ENCODE data around the gene ZNF200.

Gene ZNF200

DNA sequence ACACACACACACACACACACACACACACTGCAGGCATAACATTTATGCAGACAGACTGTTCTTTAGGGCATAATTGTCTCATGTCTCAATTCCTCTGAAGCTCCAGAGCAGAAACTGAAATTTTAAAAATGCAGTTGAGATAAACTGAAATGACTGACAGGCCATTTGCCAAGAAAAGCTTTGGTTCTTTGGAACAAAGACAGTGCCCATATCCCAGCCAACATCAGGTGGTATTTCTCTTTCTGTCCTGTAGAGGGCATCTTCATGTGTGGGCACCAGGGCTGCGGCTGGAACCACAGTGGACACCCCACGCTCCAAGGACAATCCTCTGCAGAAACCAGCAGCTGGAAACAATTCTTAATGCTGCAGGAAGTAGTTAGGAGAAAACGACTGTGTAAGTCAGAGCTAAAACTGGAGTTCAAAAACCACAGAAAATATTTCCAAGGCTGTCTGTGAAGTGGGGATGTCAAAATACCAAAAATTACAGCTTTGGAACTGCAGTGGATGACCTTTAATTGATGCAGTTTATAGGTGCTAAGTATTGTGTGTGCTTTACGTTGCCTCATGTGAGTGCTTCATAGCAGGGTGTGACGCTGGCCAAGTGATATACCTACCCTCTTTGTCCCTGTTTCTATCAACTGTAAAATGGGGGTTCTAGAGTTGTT is 32.0 kb upstream of the ZNF200 start:
- no peak overlapping the region for H3K14ac ChIP-seq (ENCODE audit: low read length)
- H2AK5ac ChIP-seq (ENCODE audit: low read length) = no peak overlapping the region
- H2BK5ac ChIP-seq (ENCODE audit: low read depth, low read length, poor library complexity) = no peak overlapping the region
- H4K8ac ChIP-seq (ENCODE audit: low read depth, low read length) = no peak overlapping the region
- H3K23ac ChIP-seq (ENCODE audit: low read length) = no peak overlapping the region
- no peak overlapping the region for H3K4me2 ChIP-seq (ENCODE audit: low read length)
- H3K18ac ChIP-seq (ENCODE audit: low read length) = no peak overlapping the region
- no peaks in the 10 kb centered on the region for H3K79me2 ChIP-seq (ENCODE audit: control insufficient read depth, insufficient read depth, low read length, poor library complexity)
- no peaks in the 10 kb centered on the region for H3K4me1 ChIP-seq (ENCODE audit: control insufficient read depth in 1 of 2, insufficient read depth in 2 of 2, low read length in 2 of 2)
- no peak overlapping the region for H3K9ac ChIP-seq (ENCODE audit: low read length)
- H3K9me3 ChIP-seq (ENCODE audit: insufficient read depth, low read depth, low read length) = peaks cover 22% of the 10 kb centered on the region
- H3K27ac ChIP-seq (ENCODE audit: low read depth, low read length) = no peak overlapping the region
- H3K4me3 ChIP-seq (ENCODE audit: low read depth, low read length) = no peak overlapping the region
- DNase-seq = peak in 1 of 2 donors; percentile 16
- no peak overlapping the region for H4K91ac ChIP-seq (ENCODE audit: low read depth, low read length)
- no peak overlapping the region for H3K4ac ChIP-seq (ENCODE audit: low read depth, low read length)
- WGBS (ENCODE audit: extremely low coverage, insufficient coverage, insufficient read length) = no CpG with 5 or more reads among the region's 5 CpGs
- no peaks in the 10 kb centered on the region for H3K36me3 ChIP-seq (ENCODE audit: control insufficient read depth in 1 of 2, insufficient read depth in 2 of 2, low read length in 2 of 2)
- peaks cover 5% of the 10 kb centered on the region for H3K27me3 ChIP-seq (ENCODE audit: insufficient read depth, low read length)
- H2BK120ac ChIP-seq (ENCODE audit: insufficient read depth, low read length, poor library complexity) = no peak overlapping the region
- no peaks in the 10 kb centered on the region for H3K79me1 ChIP-seq (ENCODE audit: low read length)
- H2AFZ ChIP-seq (ENCODE audit: insufficient read depth, low read length, poor library complexity) = no peak overlapping the region
- no peak overlapping the region for H2BK12ac ChIP-seq (ENCODE audit: low read length)
- no peak overlapping the region for H4K12ac ChIP-seq (ENCODE audit: low read depth, low read length)

DNA sequence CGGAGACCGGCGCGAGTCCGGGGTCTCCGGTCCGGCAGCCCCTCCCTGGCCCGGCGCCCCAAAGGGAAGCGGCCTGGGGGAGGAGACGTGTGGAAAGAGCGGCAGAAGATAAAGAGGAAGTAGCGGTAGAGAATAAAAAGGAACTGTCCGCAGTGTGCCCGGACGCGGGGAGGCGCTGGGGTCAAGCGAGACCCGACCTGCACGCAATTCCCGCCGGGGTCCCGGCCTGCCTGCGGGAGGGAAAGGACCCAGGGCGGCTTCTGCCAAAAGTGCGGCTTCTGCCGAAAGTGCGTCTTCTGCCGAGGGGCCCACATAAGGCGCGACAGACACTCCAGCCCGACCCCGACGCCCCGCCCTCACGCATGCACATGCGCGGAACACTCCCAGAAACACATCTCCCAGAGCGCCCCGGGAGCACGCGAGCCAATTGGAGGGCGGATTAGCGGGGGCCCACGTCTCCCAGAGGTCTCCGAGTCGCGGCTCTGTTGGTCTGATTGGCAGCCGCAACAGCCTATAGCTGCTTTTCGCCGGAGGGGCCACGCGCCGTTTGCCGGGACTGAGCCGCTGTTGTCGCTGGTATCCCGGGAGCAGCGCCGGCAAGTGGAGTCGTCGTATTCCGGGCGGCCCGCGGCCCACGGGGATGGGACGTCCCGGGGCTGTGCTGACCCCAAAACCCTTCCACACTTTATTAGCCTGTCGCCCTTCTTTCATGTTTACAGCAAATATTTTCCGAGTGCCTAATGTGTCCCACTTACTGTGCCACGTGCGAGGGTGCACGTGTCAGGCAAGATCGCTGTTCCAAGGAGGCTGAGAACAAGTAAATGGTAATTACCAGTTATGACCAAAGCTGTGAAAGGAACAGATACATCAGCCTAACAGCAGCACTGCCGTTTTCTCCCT is 29.4 kb upstream of the ZNF200 start:
- H3K79me1 ChIP-seq (ENCODE audit: low read length) = no peaks in the 10 kb centered on the region
- no peak overlapping the region for H2BK12ac ChIP-seq (ENCODE audit: low read length)
- peak overlapping the region; percentile 70 for H3K4me2 ChIP-seq (ENCODE audit: low read length)
- peaks cover 20% of the 10 kb centered on the region for H3K9me3 ChIP-seq (ENCODE audit: insufficient read depth, low read depth, low read length)
- H4K12ac ChIP-seq (ENCODE audit: low read depth, low read length) = no peak overlapping the region
- no peak overlapping the region for H3K4ac ChIP-seq (ENCODE audit: low read depth, low read length)
- H4K91ac ChIP-seq (ENCODE audit: low read depth, low read length) = peak overlapping the region; percentile 11
- peak; percentile 97 to 98 for DNase-seq
- no peak overlapping the region for H3K27ac ChIP-seq (ENCODE audit: low read depth, low read length)
- H3K27me3 ChIP-seq (ENCODE audit: insufficient read depth, low read length) = peaks cover 5% of the 10 kb centered on the region
- H3K9ac ChIP-seq (ENCODE audit: low read length) = peak overlapping the region; percentile 54
- no peak overlapping the region for H2BK5ac ChIP-seq (ENCODE audit: low read depth, low read length, poor library complexity)
- no peak overlapping the region for H2AK5ac ChIP-seq (ENCODE audit: low read length)
- no peak overlapping the region for H3K14ac ChIP-seq (ENCODE audit: low read length)
- H3K18ac ChIP-seq (ENCODE audit: low read length) = no peak overlapping the region
- H2AFZ ChIP-seq (ENCODE audit: insufficient read depth, low read length, poor library complexity) = peak overlapping the region; percentile 44
- peak overlapping the region; percentile 61 for H4K8ac ChIP-seq (ENCODE audit: low read depth, low read length)
- H3K4me1 ChIP-seq (ENCODE audit: control insufficient read depth in 1 of 2, insufficient read depth in 2 of 2, low read length in 2 of 2) = no peaks in the 10 kb centered on the region
- no CpG with 5 or more reads among the region's 77 CpGs for WGBS (ENCODE audit: extremely low coverage, insufficient coverage, insufficient read length)
- no peaks in the 10 kb centered on the region for H3K36me3 ChIP-seq (ENCODE audit: control insufficient read depth in 1 of 2, insufficient read depth in 2 of 2, low read length in 2 of 2)
- no peak overlapping the region for H2BK120ac ChIP-seq (ENCODE audit: insufficient read depth, low read length, poor library complexity)
- H3K79me2 ChIP-seq (ENCODE audit: control insufficient read depth, insufficient read depth, low read length, poor library complexity) = no peaks in the 10 kb centered on the region
- H3K4me3 ChIP-seq (ENCODE audit: low read depth, low read length) = peak overlapping the region; percentile 71
- H3K23ac ChIP-seq (ENCODE audit: low read length) = no peak overlapping the region

DNA sequence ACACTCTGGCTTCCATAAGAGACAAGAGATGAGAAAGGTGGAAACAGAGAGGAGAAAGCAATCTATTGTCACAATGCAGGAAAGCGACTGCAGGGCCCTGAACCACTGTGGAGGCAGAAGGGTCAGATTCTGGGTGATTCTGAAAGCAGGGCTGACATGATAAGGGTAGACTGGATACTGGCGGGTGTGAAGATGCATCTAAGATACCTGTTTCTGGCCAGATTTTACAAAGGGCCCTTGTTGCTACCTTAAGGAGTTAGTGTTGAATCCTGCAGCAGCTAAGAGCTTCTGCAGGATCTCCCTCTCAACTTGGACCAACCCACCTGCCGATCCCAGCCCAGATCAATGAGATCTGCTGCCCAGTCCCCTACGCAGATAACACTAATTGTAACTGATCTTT is 27.6 kb upstream of the ZNF200 start:
- Histone ChIP-seq H3K27ac (ENCODE audit: low read depth, low read length) (no peak overlapping the region), H3K4ac (ENCODE audit: low read depth, low read length) (no peak overlapping the region), H4K8ac (ENCODE audit: low read depth, low read length) (no peak overlapping the region)

DNA sequence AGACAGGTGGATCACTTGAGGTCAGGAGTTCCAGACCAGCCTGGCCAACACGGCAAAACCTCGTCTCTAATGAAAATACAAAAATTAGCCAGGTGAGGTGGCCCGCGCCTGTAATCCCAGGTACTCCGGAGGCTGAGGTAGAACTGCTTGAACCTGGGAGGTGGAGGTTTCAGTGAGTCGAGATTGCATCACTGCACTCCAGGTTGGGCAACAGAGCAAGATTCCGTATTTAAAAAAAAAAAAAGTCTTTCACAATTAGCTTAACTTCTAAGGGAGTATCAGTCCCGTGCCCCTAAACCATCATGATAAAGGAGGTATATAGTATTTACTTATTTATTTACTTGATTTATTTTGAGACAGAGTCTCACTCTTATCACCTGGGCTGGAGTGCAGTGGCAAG is 24.9 kb upstream of the ZNF200 start:
- no peaks in the 10 kb centered on the region for H3K79me1 ChIP-seq (ENCODE audit: low read length)
- peaks cover 34% of the 10 kb centered on the region for H3K9me3 ChIP-seq (ENCODE audit: insufficient read depth, low read depth, low read length)
- DNase-seq = peak in 1 of 2 donors; percentile 47
- no peak overlapping the region for H3K27ac ChIP-seq (ENCODE audit: low read depth, low read length)
- peaks cover 5% of the 10 kb centered on the region for H3K27me3 ChIP-seq (ENCODE audit: insufficient read depth, low read length)
- H2BK12ac ChIP-seq (ENCODE audit: low read length) = no peak overlapping the region
- no peak overlapping the region for H3K4me2 ChIP-seq (ENCODE audit: low read length)
- H2BK120ac ChIP-seq (ENCODE audit: insufficient read depth, low read length, poor library complexity) = no peak overlapping the region
- no peak overlapping the region for H3K4ac ChIP-seq (ENCODE audit: low read depth, low read length)
- no peak overlapping the region for H3K23ac ChIP-seq (ENCODE audit: low read length)
- no peak overlapping the region for H2BK5ac ChIP-seq (ENCODE audit: low read depth, low read length, poor library complexity)
- no peak overlapping the region for H4K12ac ChIP-seq (ENCODE audit: low read depth, low read length)
- no peaks in the 10 kb centered on the region for H3K36me3 ChIP-seq (ENCODE audit: control insufficient read depth in 1 of 2, insufficient read depth in 2 of 2, low read length in 2 of 2)
- no peak overlapping the region for H2AFZ ChIP-seq (ENCODE audit: insufficient read depth, low read length, poor library complexity)
- no CpG with 5 or more reads among the region's 8 CpGs for WGBS (ENCODE audit: extremely low coverage, insufficient coverage, insufficient read length)
- no peak overlapping the region for H4K8ac ChIP-seq (ENCODE audit: low read depth, low read length)
- H3K9ac ChIP-seq (ENCODE audit: low read length) = no peak overlapping the region
- no peak overlapping the region for H3K18ac ChIP-seq (ENCODE audit: low read length)
- H2AK5ac ChIP-seq (ENCODE audit: low read length) = no peak overlapping the region
- no peak overlapping the region for H4K91ac ChIP-seq (ENCODE audit: low read depth, low read length)
- no peaks in the 10 kb centered on the region for H3K4me1 ChIP-seq (ENCODE audit: control insufficient read depth in 1 of 2, insufficient read depth in 2 of 2, low read length in 2 of 2)
- H3K14ac ChIP-seq (ENCODE audit: low read length) = no peak overlapping the region
- no peak overlapping the region for H3K4me3 ChIP-seq (ENCODE audit: low read depth, low read length)
- H3K79me2 ChIP-seq (ENCODE audit: control insufficient read depth, insufficient read depth, low read length, poor library complexity) = no peaks in the 10 kb centered on the region

More for the DNA sequence above, 27.6 kb upstream of the ZNF200 start:
- H3K23ac ChIP-seq (ENCODE audit: low read length) = no peak overlapping the region
- no peak overlapping the region for H2BK5ac ChIP-seq (ENCODE audit: low read depth, low read length, poor library complexity)
- peaks cover 23% of the 10 kb centered on the region for H3K9me3 ChIP-seq (ENCODE audit: insufficient read depth, low read depth, low read length)
- H4K91ac ChIP-seq (ENCODE audit: low read depth, low read length) = no peak overlapping the region
- H2BK12ac ChIP-seq (ENCODE audit: low read length) = no peak overlapping the region
- H4K12ac ChIP-seq (ENCODE audit: low read depth, low read length) = no peak overlapping the region
- no peaks in the 10 kb centered on the region for H3K79me2 ChIP-seq (ENCODE audit: control insufficient read depth, insufficient read depth, low read length, poor library complexity)
- no peak overlapping the region for H2AK5ac ChIP-seq (ENCODE audit: low read length)
- H3K9ac ChIP-seq (ENCODE audit: low read length) = no peak overlapping the region
- H3K79me1 ChIP-seq (ENCODE audit: low read length) = no peaks in the 10 kb centered on the region
- no peak overlapping the region for H3K14ac ChIP-seq (ENCODE audit: low read length)
- H3K4me2 ChIP-seq (ENCODE audit: low read length) = no peak overlapping the region
- no CpG with 5 or more reads among the region's 4 CpGs for WGBS (ENCODE audit: extremely low coverage, insufficient coverage, insufficient read length)
- no peaks in the 10 kb centered on the region for H3K36me3 ChIP-seq (ENCODE audit: control insufficient read depth in 1 of 2, insufficient read depth in 2 of 2, low read length in 2 of 2)
- peaks cover 5% of the 10 kb centered on the region for H3K27me3 ChIP-seq (ENCODE audit: insufficient read depth, low read length)
- H2AFZ ChIP-seq (ENCODE audit: insufficient read depth, low read length, poor library complexity) = no peak overlapping the region
- H3K18ac ChIP-seq (ENCODE audit: low read length) = no peak overlapping the region
- no peak overlapping the region for H2BK120ac ChIP-seq (ENCODE audit: insufficient read depth, low read length, poor library complexity)
- H3K4me1 ChIP-seq (ENCODE audit: control insufficient read depth in 1 of 2, insufficient read depth in 2 of 2, low read length in 2 of 2) = no peaks in the 10 kb centered on the region
- DNase-seq = no peak
- no peak overlapping the region for H3K4me3 ChIP-seq (ENCODE audit: low read depth, low read length)

Measured in trophoblast cell (in vitro differentiated cells and primary cell).